Measurements from ENCODE around the gene FGF4.

The FGF4 gene, protein sequence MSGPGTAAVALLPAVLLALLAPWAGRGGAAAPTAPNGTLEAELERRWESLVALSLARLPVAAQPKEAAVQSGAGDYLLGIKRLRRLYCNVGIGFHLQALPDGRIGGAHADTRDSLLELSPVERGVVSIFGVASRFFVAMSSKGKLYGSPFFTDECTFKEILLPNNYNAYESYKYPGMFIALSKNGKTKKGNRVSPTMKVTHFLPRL

GRCh38 chr11:69775163-69775755 is at the start of gene FGF4:
FGF4 (minus strand) TSS chr11:69775341; CDS start chr11:69775084, 257 bp downstream.
- TF ChIP-seq, protein P1, sequence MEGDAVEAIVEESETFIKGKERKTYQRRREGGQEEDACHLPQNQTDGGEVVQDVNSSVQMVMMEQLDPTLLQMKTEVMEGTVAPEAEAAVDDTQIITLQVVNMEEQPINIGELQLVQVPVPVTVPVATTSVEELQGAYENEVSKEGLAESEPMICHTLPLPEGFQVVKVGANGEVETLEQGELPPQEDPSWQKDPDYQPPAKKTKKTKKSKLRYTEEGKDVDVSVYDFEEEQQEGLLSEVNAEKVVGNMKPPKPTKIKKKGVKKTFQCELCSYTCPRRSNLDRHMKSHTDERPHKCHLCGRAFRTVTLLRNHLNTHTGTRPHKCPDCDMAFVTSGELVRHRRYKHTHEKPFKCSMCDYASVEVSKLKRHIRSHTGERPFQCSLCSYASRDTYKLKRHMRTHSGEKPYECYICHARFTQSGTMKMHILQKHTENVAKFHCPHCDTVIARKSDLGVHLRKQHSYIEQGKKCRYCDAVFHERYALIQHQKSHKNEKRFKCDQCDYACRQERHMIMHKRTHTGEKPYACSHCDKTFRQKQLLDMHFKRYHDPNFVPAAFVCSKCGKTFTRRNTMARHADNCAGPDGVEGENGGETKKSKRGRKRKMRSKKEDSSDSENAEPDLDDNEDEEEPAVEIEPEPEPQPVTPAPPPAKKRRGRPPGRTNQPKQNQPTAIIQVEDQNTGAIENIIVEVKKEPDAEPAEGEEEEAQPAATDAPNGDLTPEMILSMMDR (IDR thresholded peaks at IDR 0.05; ENCODE audit: low read depth, low read length, poor library complexity, severe bottlenecking) = no peak
- TF ChIP-seq EZH2phosphoT487 (IDR thresholded peaks at IDR 0.05; ENCODE audit: borderline replicate concordance, low read length) = no peak
- no peaks in the 10 kb centered on the region for H3K36me3 ChIP-seq (ENCODE audit: control insufficient read depth, low read length)
- no peaks in the 10 kb centered on the region for H3K27me3 ChIP-seq (ENCODE audit: control insufficient read depth, low read length)
- H3K27ac ChIP-seq (ENCODE audit: low read depth, low read length) = no peak within 1 kb of the TSS
- H3K4me2 ChIP-seq (ENCODE audit: low read length) = no peak within 1 kb of the TSS
- no peaks in the 10 kb centered on the region for H3K9me2 ChIP-seq (replicated peaks; ENCODE audit: control insufficient read depth, low read length)
- H3K9me3 ChIP-seq (ENCODE audit: control insufficient read depth, insufficient read depth, low read length) = no peaks in the 10 kb centered on the region
- H3K4me1 ChIP-seq (ENCODE audit: control insufficient read depth, low read length) = no peaks in the 10 kb centered on the region
- no peaks in the 10 kb centered on the region for H4K20me1 ChIP-seq (ENCODE audit: control insufficient read depth, insufficient read depth, low read depth, low read length)
- no peaks in the 10 kb centered on the region for H3K79me2 ChIP-seq (ENCODE audit: control insufficient read depth, low read length)
- no peaks in the 10 kb centered on the region for H3F3A ChIP-seq (ENCODE audit: control insufficient read depth, insufficient read depth)
- no peak within 1 kb of the TSS for H3K4me3 ChIP-seq (ENCODE audit: low read length)

DNA sequence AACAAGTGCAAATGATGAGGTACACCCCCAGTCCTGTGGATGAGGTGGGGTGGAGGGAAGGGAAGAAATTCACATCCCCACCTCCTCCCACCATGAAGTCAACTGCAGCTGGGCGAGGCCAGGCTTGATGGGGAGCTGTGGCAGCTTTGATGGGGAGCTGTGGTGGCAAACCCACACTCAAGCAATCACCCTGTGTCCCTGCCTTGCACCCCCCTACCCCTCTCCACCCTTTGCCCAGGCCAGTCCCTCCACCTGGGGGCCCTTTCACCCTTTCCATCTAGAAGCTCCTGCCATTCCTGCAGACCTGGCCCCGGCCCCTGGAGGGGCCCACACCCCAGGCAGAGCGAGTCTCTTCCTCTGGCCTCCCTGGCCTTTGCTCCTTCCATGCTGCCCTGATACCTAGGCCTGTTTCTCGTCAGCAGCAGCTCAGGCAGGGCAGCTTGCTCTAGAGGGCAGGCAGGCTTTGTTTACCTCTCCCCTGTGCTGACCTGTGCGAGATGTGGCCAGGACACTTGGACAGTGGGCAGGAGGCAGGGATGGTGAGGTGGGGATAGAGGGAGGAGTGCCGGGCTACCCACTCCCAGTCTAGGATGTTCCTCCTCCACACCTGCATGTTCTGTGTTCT is 48.6 kb upstream of the FGF4 start:
- H3K4me3 ChIP-seq (ENCODE audit: low read length) = no peak overlapping the region
- no peak overlapping the region for H3K27ac ChIP-seq (ENCODE audit: low read depth, low read length)
- no peaks in the 10 kb centered on the region for H3K27me3 ChIP-seq (ENCODE audit: control insufficient read depth, low read length)
- no peak overlapping the region for H3K4me2 ChIP-seq (ENCODE audit: low read length)
- H3K36me3 ChIP-seq (ENCODE audit: control insufficient read depth, low read length) = no peaks in the 10 kb centered on the region
- H3K9me3 ChIP-seq (ENCODE audit: control insufficient read depth, insufficient read depth, low read length) = no peaks in the 10 kb centered on the region
- no peaks in the 10 kb centered on the region for H3F3A ChIP-seq (ENCODE audit: control insufficient read depth, insufficient read depth)
- no peaks in the 10 kb centered on the region for H3K4me1 ChIP-seq (ENCODE audit: control insufficient read depth, low read length)
- TF ChIP-seq EZH2phosphoT487 (IDR thresholded peaks at IDR 0.05; ENCODE audit: borderline replicate concordance, low read length) = no peak
- TF ChIP-seq, protein P1 (IDR thresholded peaks at IDR 0.05; ENCODE audit: low read depth, low read length, poor library complexity, severe bottlenecking) = no peak
- H4K20me1 ChIP-seq (ENCODE audit: control insufficient read depth, insufficient read depth, low read depth, low read length) = no peaks in the 10 kb centered on the region
- H3K9me2 ChIP-seq (replicated peaks; ENCODE audit: control insufficient read depth, low read length) = no peaks in the 10 kb centered on the region
- no peaks in the 10 kb centered on the region for H3K79me2 ChIP-seq (ENCODE audit: control insufficient read depth, low read length)

GRCh38 chr11:69822676-69823494 is 47.7 kb upstream of the FGF4 start:
- Histone ChIP-seq H3K27ac (ENCODE audit: low read depth, low read length) (no peak overlapping the region), H3K27me3 (ENCODE audit: control insufficient read depth, low read length) (no peaks in the 10 kb centered on the region), H3K9me3 (ENCODE audit: control insufficient read depth, insufficient read depth, low read length) (no peaks in the 10 kb centered on the region), H3F3A (ENCODE audit: control insufficient read depth, insufficient read depth) (no peaks in the 10 kb centered on the region), H3K9me2 (replicated peaks; ENCODE audit: control insufficient read depth, low read length) (no peaks in the 10 kb centered on the region), H3K4me1 (ENCODE audit: control insufficient read depth, low read length) (no peaks in the 10 kb centered on the region), H3K79me2 (ENCODE audit: control insufficient read depth, low read length) (no peaks in the 10 kb centered on the region), H3K36me3 (ENCODE audit: control insufficient read depth, low read length) (no peaks in the 10 kb centered on the region), H3K4me2 (ENCODE audit: low read length) (no peak overlapping the region), H3K4me3 (ENCODE audit: low read length) (no peak overlapping the region), H4K20me1 (ENCODE audit: control insufficient read depth, insufficient read depth, low read depth, low read length) (no peaks in the 10 kb centered on the region)
- no peak for TF ChIP-seq EZH2phosphoT487 (IDR thresholded peaks at IDR 0.05; ENCODE audit: borderline replicate concordance, low read length)
- TF ChIP-seq, protein P1 (IDR thresholded peaks at IDR 0.05; ENCODE audit: low read depth, low read length, poor library complexity, severe bottlenecking) = no peak
